ENCODE results near the gene PKD2L2.
"Not testable (repeated sequence)": the region's sequence is repeated elsewhere in the genome, so short reads cannot be mapped to it uniquely, and the experiment has no call there.

PKD2L2 gene

DNA sequence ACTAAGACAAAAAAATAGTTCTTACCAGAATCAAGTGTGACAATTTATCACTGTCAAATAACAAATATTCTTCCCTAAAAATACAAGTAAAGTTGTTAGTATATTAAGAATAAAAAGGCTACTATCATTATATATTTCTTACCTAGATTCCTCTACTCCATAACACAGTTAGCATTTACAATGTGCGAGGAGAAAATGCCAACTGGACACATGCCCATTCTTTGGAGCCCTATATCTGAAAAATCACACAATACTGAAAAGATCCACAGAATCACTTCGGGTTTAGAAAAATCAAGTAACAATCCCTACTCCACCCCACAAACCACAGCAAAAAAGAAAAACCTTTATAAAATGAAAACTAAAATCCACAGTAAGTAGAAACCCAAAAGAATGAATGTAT, 70.9 kb downstream of the PKD2L2 start:
- no peak for DNase-seq

DNA sequence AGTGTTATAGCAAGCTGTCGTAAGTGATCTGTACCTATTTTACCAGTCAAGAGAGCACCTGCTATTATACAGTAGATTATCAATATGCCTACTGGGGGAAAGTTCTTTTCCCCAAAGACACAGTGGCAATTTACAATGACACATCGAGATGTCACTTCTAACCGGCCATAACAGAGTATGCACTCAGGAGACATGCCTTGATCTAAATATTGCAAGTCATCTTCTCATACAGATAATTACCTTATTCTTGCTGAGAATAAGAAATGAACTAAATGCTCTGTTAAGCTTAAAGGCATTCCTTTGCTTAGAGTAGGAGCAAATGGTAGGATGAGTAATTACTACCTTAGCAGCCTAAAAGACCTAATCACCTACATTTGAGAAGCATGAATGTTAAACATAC, 71.6 kb downstream of the PKD2L2 start:
- no peak for DNase-seq

- DNase-seq: not testable (repeated sequence)
Observed at GRCh38 chr5:137970384-137970783, 81.1 kb downstream of the PKD2L2 start.

DNA sequence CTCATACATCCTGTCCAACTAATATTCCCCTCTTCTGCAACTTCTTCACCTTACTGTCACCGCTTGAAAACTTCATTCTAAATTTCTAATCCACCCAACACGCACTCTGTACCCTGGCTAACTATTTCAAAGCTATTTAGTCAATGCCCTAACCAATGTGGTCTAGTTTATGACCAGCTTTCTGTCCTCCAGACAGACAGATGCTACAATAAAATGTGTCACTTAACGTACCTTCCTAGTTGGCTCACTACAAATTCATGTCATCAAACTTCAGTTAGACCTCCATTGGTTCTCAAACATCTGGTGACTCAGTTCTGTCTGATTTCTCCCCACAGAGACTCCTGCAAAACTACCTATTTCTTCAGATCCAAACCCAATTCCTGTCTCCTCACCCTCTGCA, 86.0 kb downstream of the PKD2L2 start:
- DNase-seq: no peak

GRCh38 chr5:137989419-137989818, 100.2 kb downstream of the PKD2L2 start:
- DNase-seq: no peak

Data from NCI-H1930 (cell line).